Spinal cord (tissue), 10 donors: ENCODE results near the gene DSEL. TPM values are rescaled to one million over a fixed set of nuclear protein-coding genes. Genes with fewer than 3 reads are reported as not detected.
A peak's percentile ranks its signal among the peaks of the same experiment; 100 is the strongest.

ENCODE experiments used
- DNase-seq, 6 donors: peaks; one replicate each; pipeline versions ENCODE4 v3.0.0 to v3.0.0-alpha.2; 2013 to 2015; ENCODE audit warnings: low spot score in 6 of 6, low read depth in 4 of 6
- H3K27ac ChIP-seq: one replicate; pipeline ENCODE4 v1.5.1; 2013; ENCODE audit warnings: low read depth, low read length, control low read depth
- H3K27me3 ChIP-seq: one replicate; pipeline ENCODE4 v1.6.1; 2013; ENCODE audit warnings: low read length; ENCODE audit not compliant: control insufficient read depth, insufficient read depth
- H3K36me3 ChIP-seq: one replicate; pipeline ENCODE4 v1.6.1; 2013; ENCODE audit warnings: low read length; ENCODE audit not compliant: control insufficient read depth, insufficient read depth
- H3K4me1 ChIP-seq: one replicate; pipeline ENCODE4 v1.6.1; 2013; ENCODE audit warnings: low read length; ENCODE audit not compliant: control insufficient read depth, insufficient read depth
- H3K4me3 ChIP-seq: one replicate; pipeline ENCODE4 v1.5.1; 2013; ENCODE audit warnings: low read depth, low read length, control low read depth
- H3K9me3 ChIP-seq: one replicate; pipeline ENCODE4 v1.6.1; 2013; ENCODE audit warnings: low read length; ENCODE audit not compliant: control insufficient read depth, insufficient read depth
- WGBS: methylation state at CpG from one replicate; pipeline ENCODE4 v1.1.5; 2013; ENCODE audit warnings: missing lambda C conversion rate; ENCODE audit not compliant: insufficient coverage; 5-methylcytosine and 5-hydroxymethylcytosine counted together
- polyA plus RNA-seq, 2 donors: library from polyadenylated mRNA; unstranded; fragments of 120-200 nt; gene quantifications; one replicate each; pipeline ENCODE4 v1.2.1, GENCODE V29; 2013; ENCODE audit not compliant: insufficient read length in 2 of 2
- total RNA-seq, 2 donors: library from RNA; depleted of rRNA in 1 of 2; stranded (reverse); fragments of 120-200 nt in 1 of 2; fragments of >200 nt in 1 of 2; gene quantifications; one replicate each; pipeline versions ENCODE4 v1.2.3 to v1.2.4, GENCODE V29; 2013 to 2014
- donor health status: healthy.

Gene DSEL
- total and polyA plus RNA-seq, 4 donors, result 17.4 to 55.4 (median 33.3) TPM

DNA sequence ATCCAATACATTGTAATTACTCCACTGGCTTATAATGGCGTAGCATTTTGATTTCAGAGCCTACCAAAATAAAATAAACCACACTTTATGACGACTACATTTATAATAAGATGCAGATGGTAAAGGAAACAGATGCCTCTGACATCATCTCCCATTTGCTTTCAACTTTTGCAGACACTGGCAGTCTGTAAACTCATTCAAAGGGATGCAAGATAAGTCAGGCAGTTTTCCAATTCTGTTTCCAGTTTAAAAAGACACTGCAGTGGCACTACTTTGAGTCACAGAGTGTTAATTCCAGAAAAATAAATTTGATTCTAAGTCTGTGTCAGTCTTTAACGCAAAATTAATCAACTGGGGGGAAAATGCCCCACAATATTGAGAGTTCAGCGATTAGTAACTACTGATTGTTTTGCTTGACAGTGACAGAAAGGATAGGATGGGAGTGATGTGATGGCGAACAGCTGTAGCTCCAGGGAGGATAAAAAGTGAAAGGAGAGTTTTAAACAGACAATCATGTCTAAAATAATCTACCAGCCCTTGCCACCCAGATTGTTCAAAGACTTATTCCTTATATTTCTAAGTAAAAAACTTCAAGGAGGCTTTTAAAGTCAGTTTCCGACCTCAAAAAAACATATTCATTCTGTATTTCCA, 6.7 kb downstream of the DSEL start:
- WGBS, result 61% methylated on average over 3 of the region's 6 CpGs
- no peaks in the 10 kb centered on the region for H3K4me1 ChIP-seq
- no peak overlapping the region for H3K4me3 ChIP-seq
- no peaks in the 10 kb centered on the region for H3K9me3 ChIP-seq
- no peaks in the 10 kb centered on the region for H3K27me3 ChIP-seq
- peak in 2 of 6 donors; percentile 48 to 72 for DNase-seq
- H3K36me3 ChIP-seq, result no peaks in the 10 kb centered on the region
- no peak overlapping the region for H3K27ac ChIP-seq

- no peak for DNase-seq
- H3K4me3 ChIP-seq, result no peak overlapping the region
- no peaks in the 10 kb centered on the region for H3K9me3 ChIP-seq
- H3K36me3 ChIP-seq, result no peaks in the 10 kb centered on the region
- no peak overlapping the region for H3K27ac ChIP-seq
- WGBS, result no CpG with 5 or more reads among the region's 2 CpGs
- no peaks in the 10 kb centered on the region for H3K4me1 ChIP-seq
- H3K27me3 ChIP-seq, result no peaks in the 10 kb centered on the region
Observed at GRCh38 chr18:67508146-67508545, 8.4 kb downstream of the DSEL start.

DNA sequence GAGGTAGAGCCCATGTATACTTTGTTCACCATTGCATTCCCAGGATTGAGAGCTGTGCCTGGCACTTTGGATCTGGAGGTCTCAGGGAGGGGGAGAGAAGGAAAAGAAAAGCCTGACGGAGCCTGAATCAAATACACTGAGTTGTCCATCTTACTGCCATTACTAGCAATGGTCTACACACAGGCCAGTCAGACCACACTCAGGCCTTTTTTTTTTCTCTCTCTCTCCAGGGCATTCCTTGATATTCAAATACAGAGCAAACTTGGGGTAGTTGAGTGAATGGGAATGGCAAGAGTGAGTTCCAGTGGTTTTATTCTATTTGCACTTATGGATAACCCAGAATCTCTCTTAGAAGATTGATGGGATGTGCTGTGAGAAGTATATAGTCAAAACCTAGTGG, 11.8 kb downstream of the DSEL start:
- no peak for DNase-seq
- H3K4me1 ChIP-seq, result no peaks in the 10 kb centered on the region
- no peaks in the 10 kb centered on the region for H3K36me3 ChIP-seq
- H3K27me3 ChIP-seq, result no peaks in the 10 kb centered on the region
- WGBS, result no CpG with 5 or more reads among the region's 1 CpG
- no peak overlapping the region for H3K4me3 ChIP-seq
- H3K27ac ChIP-seq, result no peak overlapping the region
- no peaks in the 10 kb centered on the region for H3K9me3 ChIP-seq

DNA sequence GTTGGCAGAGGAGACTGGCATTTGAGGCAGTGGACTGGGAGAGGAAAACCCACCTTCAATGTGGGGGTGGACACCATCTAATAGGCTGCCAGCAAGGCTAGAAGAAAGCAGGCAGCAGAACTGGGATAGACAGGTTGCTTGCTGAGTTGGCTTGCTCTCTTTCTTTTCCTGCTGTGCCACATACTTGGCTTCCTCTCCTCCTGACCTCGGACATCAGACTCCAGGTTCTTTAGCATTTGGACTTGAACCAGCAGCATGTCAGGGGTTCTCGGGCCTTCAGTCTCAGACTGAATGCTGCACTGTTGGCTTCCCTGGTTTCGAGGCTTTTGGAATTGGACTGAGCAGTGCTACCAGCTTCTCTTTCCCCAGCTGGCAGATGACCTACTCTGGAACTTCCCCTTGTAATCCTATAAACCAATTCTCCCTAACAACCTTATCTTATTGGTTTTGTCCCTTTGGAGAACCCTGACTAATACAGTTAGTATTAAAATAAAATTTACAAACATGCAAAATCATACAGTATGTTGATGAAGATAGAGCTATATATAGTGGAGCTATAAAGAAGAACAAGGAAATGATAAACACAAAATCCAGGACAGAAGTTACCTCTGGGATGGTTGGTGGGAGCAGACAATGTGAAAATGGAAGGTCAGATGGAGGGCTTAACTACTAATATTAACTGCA, 15.9 kb downstream of the DSEL start:
- Histone ChIP-seq H3K9me3 (no peaks in the 10 kb centered on the region), H3K4me3 (no peak overlapping the region), H3K27ac (no peak overlapping the region), H3K36me3 (no peaks in the 10 kb centered on the region), H3K4me1 (no peaks in the 10 kb centered on the region), H3K27me3 (no peaks in the 10 kb centered on the region)
- WGBS, result 46% methylated on average over 3 of the region's 3 CpGs
- peak in 1 of 6 donors; percentile 56 for DNase-seq

- 75% methylated on average over 2 of the region's 4 CpGs for WGBS
- Histone ChIP-seq H3K4me3 (no peak overlapping the region), H3K9me3 (no peaks in the 10 kb centered on the region), H3K36me3 (no peaks in the 10 kb centered on the region), H3K4me1 (no peaks in the 10 kb centered on the region), H3K27ac (no peak overlapping the region), H3K27me3 (no peaks in the 10 kb centered on the region)
- DNase-seq, result no peak
Observed at GRCh38 chr18:67496469-67496868, 20.1 kb downstream of the DSEL start.

- no peaks in the 10 kb centered on the region for H3K36me3 ChIP-seq
- no peak overlapping the region for H3K4me3 ChIP-seq
- no peaks in the 10 kb centered on the region for H3K4me1 ChIP-seq
- peak in 1 of 6 donors; percentile 25 for DNase-seq
- no peaks in the 10 kb centered on the region for H3K9me3 ChIP-seq
- H3K27me3 ChIP-seq, result no peaks in the 10 kb centered on the region
- H3K27ac ChIP-seq, result no peak overlapping the region
Observed at GRCh38 chr18:67486534-67486933, 30.0 kb downstream of the DSEL start.

DNA sequence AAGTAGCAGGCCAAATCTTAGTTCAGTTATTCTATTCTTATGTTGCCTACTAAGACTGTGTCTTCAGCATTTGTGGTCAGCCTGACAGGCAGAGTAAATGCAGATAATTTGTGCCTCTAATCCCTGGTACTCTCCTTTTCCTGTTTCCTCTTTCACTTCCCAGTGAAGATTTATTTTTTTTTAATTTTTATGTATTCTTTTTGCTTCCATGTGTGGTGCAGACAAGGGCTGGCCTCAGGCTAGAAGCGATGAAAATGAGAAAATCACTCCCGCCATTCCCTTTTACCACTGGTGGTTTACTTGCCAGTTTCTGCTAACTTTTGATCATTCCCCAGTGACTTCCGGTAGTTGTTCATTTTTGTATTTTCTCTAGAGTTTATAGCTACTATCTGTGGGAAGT, 30.9 kb downstream of the DSEL start:
- no CpG with 5 or more reads among the region's 3 CpGs for WGBS
- H3K9me3 ChIP-seq, result no peaks in the 10 kb centered on the region

DNA sequence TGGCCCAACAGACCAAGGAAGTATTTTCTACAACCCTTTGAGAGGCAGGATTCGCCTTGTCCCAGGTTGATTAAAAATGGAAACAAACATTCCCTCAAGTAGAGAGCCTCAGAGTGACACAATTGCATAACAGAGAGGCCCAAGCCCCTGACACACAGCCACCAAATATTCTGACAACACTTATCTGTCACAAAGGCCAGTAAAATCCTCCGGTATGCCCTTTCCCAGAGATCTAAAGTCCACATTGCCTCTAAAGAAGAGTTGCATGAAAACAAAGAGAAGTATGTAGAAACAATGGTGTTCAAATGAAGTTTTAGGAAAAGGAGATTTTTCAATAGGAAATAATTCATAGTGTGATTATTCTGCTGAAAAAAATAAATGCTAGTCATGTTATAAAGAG, 32.1 kb downstream of the DSEL start:
- no peaks in the 10 kb centered on the region for H3K9me3 ChIP-seq
- no peaks in the 10 kb centered on the region for H3K36me3 ChIP-seq
- no peak overlapping the region for H3K27ac ChIP-seq
- no peaks in the 10 kb centered on the region for H3K4me1 ChIP-seq
- no peak for DNase-seq
- no peak overlapping the region for H3K4me3 ChIP-seq
- 100% methylated on average over 1 of the region's 2 CpGs for WGBS
- no peaks in the 10 kb centered on the region for H3K27me3 ChIP-seq

More for the DNA sequence above, 30.9 kb downstream of the DSEL start:
- DNase-seq, result no peak
- no peak overlapping the region for H3K4me3 ChIP-seq
- H3K36me3 ChIP-seq, result no peaks in the 10 kb centered on the region
- no peak overlapping the region for H3K27ac ChIP-seq
- H3K27me3 ChIP-seq, result no peaks in the 10 kb centered on the region
- H3K4me1 ChIP-seq, result no peaks in the 10 kb centered on the region

DNA sequence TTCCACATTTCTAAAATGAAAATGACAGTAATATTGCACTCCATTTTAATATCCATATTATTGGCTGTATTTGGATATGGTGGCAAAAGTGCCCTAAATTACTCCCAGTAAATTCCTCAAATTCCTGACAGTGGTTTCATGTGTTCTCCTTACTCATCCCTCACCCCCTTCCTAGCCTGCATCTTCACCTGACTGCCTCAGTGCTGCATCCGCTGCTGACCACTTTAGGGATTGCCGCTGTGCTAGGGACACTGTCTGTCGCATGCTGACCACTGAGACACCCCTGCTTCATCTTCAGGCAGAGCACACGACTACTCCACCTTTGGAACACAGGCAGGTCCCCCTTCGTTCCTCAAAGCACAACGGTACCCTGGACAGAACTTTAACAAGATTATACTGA, 32.6 kb downstream of the DSEL start:
- 94% methylated on average over 5 of the region's 6 CpGs for WGBS
- Histone ChIP-seq H3K4me3 (no peak overlapping the region), H3K4me1 (no peaks in the 10 kb centered on the region), H3K9me3 (no peaks in the 10 kb centered on the region), H3K27ac (no peak overlapping the region), H3K27me3 (no peaks in the 10 kb centered on the region), H3K36me3 (no peaks in the 10 kb centered on the region)
- DNase-seq, result no peak

- no peak overlapping the region for H3K4me3 ChIP-seq
- no peaks in the 10 kb centered on the region for H3K36me3 ChIP-seq
- no peak overlapping the region for H3K27ac ChIP-seq
- 21% methylated on average over 2 of the region's 2 CpGs for WGBS
- H3K4me1 ChIP-seq, result no peaks in the 10 kb centered on the region
- H3K27me3 ChIP-seq, result no peaks in the 10 kb centered on the region
- DNase-seq, result peak in 5 of 6 donors; percentile 20 to 81 (median 33)
- no peaks in the 10 kb centered on the region for H3K9me3 ChIP-seq
Observed at GRCh38 chr18:67483237-67483636, 33.3 kb downstream of the DSEL start.
